Activated CD8-positive, alpha-beta memory T cell treated with anti-CD3 and anti-CD28 coated beads, Interleukin-2, amount 50 U/mL, for 48 hours (primary cell): ENCODE measurements around the gene NCR3LG1.
"Not testable (repeated sequence)": the region's sequence is repeated elsewhere in the genome, so short reads cannot be mapped to it uniquely, and the experiment has no call there.

Experiments
- DNase-seq: peaks from one replicate; pipeline ENCODE4 v3.0.0-alpha.2; 2020

NCR3LG1 gene

DNA sequence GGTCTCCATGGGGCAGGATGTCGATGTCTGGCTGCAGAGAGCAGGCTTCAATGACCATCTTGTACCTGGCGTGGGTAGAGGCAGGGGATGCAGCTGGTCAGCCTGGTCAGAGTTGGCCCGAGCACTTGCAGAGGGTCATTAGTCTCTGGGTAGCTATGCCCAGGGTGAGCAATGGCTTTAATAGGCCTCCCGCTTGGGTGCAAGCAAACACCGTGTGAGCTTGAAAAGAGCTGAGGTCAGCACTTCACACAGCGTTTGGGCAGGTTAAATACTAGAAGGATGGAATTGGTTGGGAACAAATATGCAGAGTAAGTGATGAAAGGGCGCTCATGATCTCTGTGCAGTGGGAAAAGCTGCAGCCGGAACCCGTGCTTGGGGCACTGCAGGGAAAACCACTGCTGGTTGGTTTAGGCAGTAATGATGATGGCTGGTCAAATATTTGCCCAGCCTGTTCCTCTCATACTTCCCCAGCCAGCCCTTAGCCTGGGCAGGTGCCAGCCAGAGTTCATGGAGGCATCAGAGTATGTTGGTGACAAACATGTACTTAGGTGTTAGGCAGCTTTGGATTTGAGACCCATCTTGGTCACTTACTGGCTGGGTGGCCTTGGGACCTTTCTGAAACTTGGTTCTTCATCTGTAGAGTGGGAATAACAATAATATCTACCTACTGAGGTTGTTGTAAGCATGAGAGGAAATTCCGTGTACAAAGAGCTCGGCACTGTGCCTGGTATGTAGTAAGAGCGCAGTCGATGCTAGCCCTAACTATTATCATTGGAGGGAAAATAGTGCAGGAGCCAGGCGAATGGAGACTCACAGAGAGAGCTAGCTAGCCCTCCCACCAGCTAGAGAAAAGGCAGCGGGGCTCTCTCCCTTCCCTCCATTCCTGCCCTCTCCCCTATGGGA lies 62.1 kb downstream of the NCR3LG1 start:
- no peak for DNase-seq

DNA sequence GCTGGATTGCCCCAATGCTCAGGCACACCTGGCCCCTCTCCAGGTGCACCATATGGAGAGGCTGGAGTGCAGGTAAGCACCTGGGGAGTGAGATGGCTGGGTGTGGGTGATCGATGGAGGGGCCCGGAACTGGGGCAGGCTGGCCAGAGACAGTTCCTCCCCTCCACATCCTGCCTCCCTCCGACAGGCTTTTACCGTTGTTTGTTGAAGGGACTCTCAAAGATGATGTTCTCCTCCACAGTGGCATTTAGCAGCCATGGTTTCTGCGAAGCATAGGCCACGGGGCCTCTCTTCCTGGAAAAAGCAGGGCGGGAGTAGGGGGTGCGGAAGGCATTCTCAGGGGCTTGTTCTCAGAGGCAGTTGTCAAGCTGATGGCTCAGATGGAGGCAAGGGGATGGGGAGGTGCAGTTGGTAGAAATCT lies 62.7 kb downstream of the NCR3LG1 start:
- no peak for DNase-seq

DNA sequence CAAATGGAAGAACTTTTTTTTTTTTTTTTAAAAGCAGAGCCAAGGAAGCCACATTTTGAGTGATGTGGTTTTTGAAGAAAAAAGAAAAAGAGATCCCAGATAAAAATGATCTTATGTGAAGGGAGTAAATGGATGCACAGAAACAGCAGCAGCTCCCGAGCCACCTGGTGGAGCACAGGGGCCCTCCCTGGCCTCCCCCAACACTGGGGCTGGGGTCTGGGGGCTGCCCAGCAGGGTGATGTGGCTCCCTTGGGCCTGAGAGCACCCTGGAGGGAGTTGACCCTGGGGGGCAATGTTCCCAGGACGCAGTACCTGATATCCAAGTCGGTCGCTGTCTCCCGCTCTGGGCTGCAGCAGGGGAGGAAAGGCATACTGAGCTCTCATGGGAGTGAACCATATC lies 63.4 kb downstream of the NCR3LG1 start:
- DNase-seq = no peak

DNA sequence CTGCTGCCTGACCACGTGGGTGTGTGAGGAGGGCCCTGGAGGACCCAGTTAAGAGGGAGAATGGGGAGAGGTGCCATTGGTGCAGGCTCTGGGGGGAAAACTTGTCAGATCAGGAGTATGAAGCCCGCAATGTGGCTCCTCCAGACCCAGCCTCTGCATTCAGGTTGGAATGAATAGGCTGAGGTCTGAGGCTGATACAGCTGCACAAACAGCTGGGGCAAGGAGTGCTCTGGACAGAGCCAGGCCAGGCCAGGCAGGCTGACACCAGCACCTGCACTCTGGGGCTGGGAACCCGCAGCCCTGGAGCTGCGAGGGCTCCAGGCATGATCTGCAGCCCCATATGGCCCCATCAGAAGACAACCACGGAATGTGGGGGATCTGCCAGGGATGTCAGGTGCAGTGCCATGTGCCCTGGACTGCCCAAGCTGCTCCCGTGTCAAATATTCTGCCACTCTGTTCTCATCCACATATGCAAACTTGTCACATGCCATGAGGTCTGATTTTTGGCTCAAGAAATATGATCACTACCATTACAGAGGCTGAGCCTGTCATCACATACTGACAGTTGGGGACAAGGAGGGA lies 64.0 kb downstream of the NCR3LG1 start:
- DNase-seq = no peak

DNA sequence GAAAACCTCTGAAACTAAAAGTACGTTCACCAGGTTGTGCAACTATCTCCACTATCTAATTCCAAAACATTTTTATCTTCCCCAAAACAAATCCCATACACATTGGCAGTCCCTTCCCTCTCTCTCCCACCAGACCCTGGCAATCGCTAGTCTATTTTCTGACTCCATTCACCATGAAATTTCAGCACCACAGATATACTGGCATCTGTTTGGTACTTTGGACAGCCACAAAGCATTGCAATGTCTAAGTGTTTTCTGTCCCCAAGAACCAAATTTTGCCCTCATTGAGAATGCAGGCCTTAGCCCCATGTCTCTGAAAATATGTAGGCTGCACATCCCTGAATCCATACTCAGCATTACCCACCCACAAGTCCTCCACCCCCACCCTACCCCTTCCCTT lies 64.9 kb downstream of the NCR3LG1 start:
- no peak for DNase-seq

DNA sequence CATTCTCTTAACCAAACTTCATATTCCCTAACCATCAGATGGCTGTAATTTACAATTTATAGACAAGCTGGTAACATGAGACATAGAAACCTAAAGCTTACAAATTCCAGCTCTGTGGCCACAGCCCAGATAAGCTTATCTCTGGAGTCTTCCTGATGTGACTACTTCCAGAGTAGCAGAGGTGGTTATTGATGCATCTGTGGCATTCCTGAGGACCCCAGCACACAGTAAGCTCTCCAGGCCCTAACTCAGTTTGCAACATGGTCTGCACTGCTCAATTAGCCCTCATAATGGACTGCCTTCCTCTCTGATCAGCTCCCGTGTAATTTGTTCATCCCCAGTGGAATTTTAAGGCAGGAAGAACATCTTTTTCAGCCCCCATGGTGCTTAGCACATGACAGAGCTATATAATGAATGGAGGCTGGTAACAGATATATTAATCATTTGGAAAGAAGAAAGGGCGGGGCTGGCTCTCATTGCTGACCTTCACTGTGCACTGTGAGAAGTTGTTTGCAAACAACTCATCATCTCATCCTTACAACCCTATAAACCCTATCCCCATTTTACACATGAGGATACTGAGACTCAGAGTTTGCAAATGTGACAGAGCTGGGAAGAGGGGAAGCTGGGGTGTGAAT lies 67.0 kb downstream of the NCR3LG1 start:
- DNase-seq = no peak

DNA sequence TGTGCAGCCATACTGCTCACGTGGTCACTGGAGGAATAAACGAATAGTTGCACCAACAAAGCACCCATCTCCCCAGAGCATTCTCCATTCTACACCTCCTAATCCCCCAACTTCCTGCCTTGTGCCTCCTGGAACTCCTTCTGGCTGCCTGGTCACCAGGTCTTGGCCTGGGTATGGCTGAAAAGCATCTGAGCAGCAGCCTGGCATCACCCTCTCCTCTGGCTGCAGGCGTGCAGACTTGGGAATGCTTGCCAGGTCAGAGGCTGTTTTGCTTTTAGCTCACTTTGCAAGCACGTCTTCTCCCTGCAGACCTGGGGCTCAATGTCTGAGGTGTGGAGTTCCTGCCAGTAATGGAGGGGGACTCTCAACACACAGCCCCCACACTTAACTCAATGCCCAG lies 70.2 kb downstream of the NCR3LG1 start:
- no peak for DNase-seq

DNA sequence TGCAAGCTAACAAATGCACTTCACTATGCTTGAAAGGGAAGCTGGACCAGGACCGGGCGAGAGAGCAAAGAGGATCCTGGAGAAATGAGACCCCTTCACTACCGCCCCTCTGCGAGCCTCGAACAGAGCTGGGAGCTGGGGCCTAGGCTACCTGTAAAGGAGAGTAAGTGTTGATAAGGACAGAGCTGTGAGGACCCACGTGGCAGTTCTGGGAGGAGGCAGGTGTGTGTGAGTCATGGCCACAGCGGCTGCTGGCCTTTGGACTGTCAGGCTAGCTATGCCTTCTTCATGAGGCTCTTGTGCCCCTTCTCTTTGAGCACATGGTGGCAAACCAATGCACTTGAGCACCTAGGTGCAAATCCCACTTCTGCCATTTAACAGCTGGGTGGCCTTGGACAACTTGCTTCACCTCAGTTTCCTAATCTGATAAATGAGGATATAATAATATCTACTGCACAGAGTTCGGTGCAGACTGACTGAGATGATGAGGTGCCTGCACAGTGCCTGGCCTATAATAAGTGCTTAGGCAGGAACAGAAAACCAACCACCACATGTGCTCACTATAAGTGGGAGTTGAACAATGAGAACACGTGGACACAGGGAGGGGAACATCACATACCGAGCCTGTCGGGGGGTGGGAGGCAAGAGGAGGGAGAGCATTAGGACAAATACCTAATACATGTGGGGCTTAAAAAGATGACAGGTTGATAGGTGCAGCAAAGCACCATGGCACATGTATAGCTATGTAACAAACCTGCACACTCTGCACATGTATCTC lies 72.1 kb downstream of the NCR3LG1 start:
- no peak for DNase-seq

DNA sequence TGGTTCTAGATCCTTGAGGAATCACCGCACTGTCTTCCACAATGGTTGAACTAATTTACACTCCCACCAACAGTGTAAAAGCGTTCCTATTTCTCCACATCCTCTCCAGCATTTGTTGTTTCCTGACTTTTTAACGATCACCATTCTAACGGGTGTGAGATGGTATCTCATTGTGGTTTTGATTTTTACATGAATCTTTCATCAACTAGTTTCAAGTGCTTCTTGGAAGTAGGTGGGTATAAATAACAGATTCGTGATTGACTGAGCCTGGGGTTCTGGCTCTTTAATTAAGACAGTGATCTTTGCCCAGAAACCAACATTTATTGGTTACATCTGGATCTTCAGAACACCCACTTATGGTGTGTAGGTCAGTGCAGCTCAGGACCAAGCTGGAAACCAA lies 74.6 kb downstream of the NCR3LG1 start:
- DNase-seq = not testable (repeated sequence)
